OCI-LY7 (cell line): ENCODE results near the gene WNT5A. TPM values are rescaled to one million over a fixed set of nuclear protein-coding genes. Genes with fewer than 3 reads are reported as not detected.

Experiments used
- BruUV-seq: library from RNA; stranded (reverse); fragments of 400-500 nt; replicated peaks from 2 replicates; lab custom pipeline; 2021; lab: Mats Ljungman, UMichigan
- CTCF ChIA-PET: fragments of 300-600 bp; sonication (Branson Sonifier 250); formaldehyde crosslinking; loops from one replicate; lab custom pipeline; 2022; ENCODE audit warnings: antibody characterized with exemption; ENCODE audit not compliant: unreplicated experiment; lab: Charles Lee
- POLR2A ChIA-PET: fragments of 300-600 bp; sonication (Branson Sonifier 250); formaldehyde crosslinking; loops from one replicate; lab custom pipeline; 2022; ENCODE audit warnings: antibody characterized with exemption; lab: Charles Lee
- DNase-seq: peaks from one replicate; pipeline ENCODE4 v3.0.0-alpha.2; 2015; ENCODE audit warnings: low spot score
- H2AFZ ChIP-seq: fragments of 200-600 bp; sonication (generic), shearing (Covaris generic); 2 replicates; pipeline ENCODE4 v1.6.1; 2014; ENCODE audit warnings: mild to moderate bottlenecking, antibody characterized with exemption, low read length, moderate library complexity
- H3K27ac ChIP-seq: fragments of 200-600 bp; sonication (generic); 2 replicates; pipeline ENCODE4 v1.5.1; 2014; ENCODE audit warnings: mixed run types, low read depth, mild to moderate bottlenecking, moderate library complexity, low read length, inconsistent platforms; ENCODE audit not compliant: poor library complexity, severe bottlenecking
- H3K36me3 ChIP-seq: fragments of 200-600 bp; sonication (generic); 2 replicates; pipeline ENCODE4 v1.6.1; 2014; ENCODE audit warnings: mild to moderate bottlenecking, antibody characterized with exemption, low read length, moderate library complexity, mixed read lengths; ENCODE audit not compliant: insufficient read depth
- H3K4me1 ChIP-seq: fragments of 200-600 bp; sonication (generic); 2 replicates; pipeline ENCODE4 v1.5.1; 2014; ENCODE audit warnings: mild to moderate bottlenecking, low read length; ENCODE audit not compliant: insufficient read depth, poor library complexity, severe bottlenecking
- H3K4me2 ChIP-seq: fragments of 200-600 bp; sonication (generic); 2 replicates; pipeline ENCODE4 v1.6.1; 2014; ENCODE audit warnings: mild to moderate bottlenecking, low read length
- H3K4me3 ChIP-seq: fragments of 200-600 bp; sonication (generic); 2 replicates; pipeline ENCODE4 v1.5.1; 2014; ENCODE audit warnings: mild to moderate bottlenecking, low read depth, low read length; ENCODE audit not compliant: poor library complexity, severe bottlenecking
- H3K79me2 ChIP-seq: fragments of 200-600 bp; sonication (generic); 2 replicates; pipeline ENCODE4 v1.6.1; 2016; ENCODE audit warnings: low read depth, mild to moderate bottlenecking, low read length, moderate library complexity, mixed read lengths; ENCODE audit not compliant: insufficient read depth
- H3K9me2 ChIP-seq: fragments of 200-600 bp; sonication (generic); 2 replicates; pipeline ENCODE4 v1.6.1; 2016; ENCODE audit warnings: mild to moderate bottlenecking, low read length, mixed read lengths; ENCODE audit not compliant: insufficient read depth
- H3K9me3 ChIP-seq: fragments of 200-600 bp; sonication (generic); 2 replicates; pipeline ENCODE4 v1.6.1; 2014; ENCODE audit warnings: mild to moderate bottlenecking, mixed run types, low read length, mixed read lengths
- H4K20me1 ChIP-seq: fragments of 200-600 bp; sonication (generic); 2 replicates; pipeline ENCODE4 v1.6.1; 2014; ENCODE audit warnings: mild to moderate bottlenecking, antibody characterized with exemption, low read length, moderate library complexity, mixed read lengths; ENCODE audit not compliant: insufficient read depth
- EZH2phosphoT487 ChIP-seq: fragments of 200-600 bp; sonication (generic); IDR thresholded peaks from 2 replicates; pipeline ENCODE4 v1.6.1; 2018; ENCODE audit warnings: low read depth, borderline replicate concordance, mild to moderate bottlenecking, mixed run types, antibody characterized with exemption, low read length, moderate library complexity, mixed read lengths
- intact Hi-C: fragments of 100-400 bp; cut with micrococcal nuclease; formaldehyde crosslinking; loops from one replicate; pipeline ENCODE4 v1.10.0; 2022; ENCODE audit not compliant: unreplicated experiment
- total RNA-seq, 2 experiments: library from RNA; depleted of rRNA in 1 of 2; stranded (reverse); fragments of >200 nt in 1 of 2; shearing (Covaris generic) in 1 of 2; gene quantifications; 2 replicates each; pipeline ENCODE4 v1.2.3, GENCODE V29; 2014 to 2022
- TF ChIP-seq, protein P1 (sequence below): fragments of 200-600 bp; sonication (generic); conservative IDR thresholded peaks from 2 replicates; pipeline ENCODE4 v1.5.1; 2014; ENCODE audit warnings: mild to moderate bottlenecking, antibody characterized with exemption, low read length, moderate library complexity, mixed read lengths

WNT5A gene
- total RNA-seq, 2 experiments from 2014 or later: 4.6 to 18.1 TPM

DNA sequence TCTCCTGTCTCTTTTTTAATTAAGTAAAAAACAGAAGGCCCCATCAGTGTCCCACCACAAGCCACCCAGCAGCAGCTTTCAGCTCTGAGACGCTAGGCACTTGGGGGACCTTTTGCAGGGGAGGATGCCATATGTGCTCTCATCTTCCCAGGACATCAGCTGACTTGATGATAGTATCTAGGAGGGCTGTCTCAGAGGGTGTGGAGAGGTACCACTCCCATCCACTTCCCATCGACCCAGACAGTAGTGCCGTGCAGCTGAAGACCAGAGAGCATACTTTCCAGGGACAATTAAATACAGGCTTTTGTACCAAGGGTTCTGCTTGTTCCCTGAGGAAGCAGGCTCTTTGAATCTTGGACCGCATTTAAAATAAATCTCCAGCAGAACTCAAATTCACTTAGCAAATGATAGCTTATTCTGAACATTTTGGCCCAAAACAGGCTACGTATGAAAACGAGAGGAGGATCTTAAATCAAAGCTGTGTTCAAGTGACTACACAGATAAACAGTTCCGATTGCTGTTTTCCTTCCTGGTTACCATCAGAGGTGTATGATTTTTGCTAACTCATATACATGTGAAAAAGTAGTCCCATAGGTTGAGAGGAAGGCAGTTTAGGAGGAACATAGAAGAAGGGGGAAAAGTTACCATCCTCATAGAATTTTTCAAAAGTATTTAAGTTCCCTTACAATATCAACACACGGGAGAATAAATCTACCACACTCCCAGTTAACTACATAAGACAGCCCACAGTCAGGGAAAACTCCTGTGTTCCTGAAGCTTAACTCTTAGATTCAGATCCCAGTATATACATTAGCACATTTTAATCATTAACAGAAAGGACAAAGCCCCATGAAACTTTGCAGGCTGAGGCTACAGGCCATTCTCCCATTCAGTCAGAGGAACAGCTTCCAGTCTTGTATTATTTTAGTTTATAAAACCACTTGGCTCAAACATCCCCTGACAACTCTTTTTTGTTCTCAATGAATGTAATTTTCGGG lies 9.5 kb downstream of the WNT5A start:
- no TSS peak for BruUV-seq
- peaks cover 20% of the 10 kb centered on the region; the same call in 1 of the 2 replicates for H3K36me3 ChIP-seq

DNA sequence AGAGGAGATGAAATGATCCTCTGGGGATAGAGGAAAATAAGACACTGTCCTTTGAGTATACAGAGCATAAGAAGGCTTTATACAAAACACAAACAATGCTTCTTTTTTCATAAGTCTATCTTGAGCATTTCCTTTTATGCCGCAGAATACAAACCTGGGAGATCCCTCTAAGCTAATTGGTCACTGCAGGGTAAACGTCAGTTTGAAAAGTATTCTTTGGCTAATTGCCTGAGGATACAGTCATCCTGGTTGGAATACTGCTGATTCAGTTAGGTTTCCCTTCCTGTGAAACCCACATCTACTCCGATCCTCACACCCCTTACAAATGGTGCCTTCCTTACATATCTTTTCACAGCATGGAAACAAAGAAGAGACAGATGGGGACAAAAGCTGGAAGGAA lies 10.6 kb downstream of the WNT5A start:
- BruUV-seq: no TSS peak
- Histone ChIP-seq H3K9me2 (no peaks in the 10 kb centered on the region), H2AFZ (no peak overlapping the region), H3K4me2 (no peak overlapping the region), H3K36me3 (peaks cover 20% of the 10 kb centered on the region; the same call in 1 of the 2 replicates), H3K79me2 (no peaks in the 10 kb centered on the region), H3K4me3 (no peak overlapping the region), H3K27ac (no peak overlapping the region), H3K9me3 (no peaks in the 10 kb centered on the region), H3K4me1 (no peaks in the 10 kb centered on the region), H4K20me1 (no peaks in the 10 kb centered on the region)
- CTCF ChIA-PET: no interaction called here
- POLR2A ChIA-PET: no interaction called here
- intact Hi-C loops: no loop called here
- no peak for DNase-seq
- TF ChIP-seq EZH2phosphoT487: no peak
- TF ChIP-seq, protein P1, sequence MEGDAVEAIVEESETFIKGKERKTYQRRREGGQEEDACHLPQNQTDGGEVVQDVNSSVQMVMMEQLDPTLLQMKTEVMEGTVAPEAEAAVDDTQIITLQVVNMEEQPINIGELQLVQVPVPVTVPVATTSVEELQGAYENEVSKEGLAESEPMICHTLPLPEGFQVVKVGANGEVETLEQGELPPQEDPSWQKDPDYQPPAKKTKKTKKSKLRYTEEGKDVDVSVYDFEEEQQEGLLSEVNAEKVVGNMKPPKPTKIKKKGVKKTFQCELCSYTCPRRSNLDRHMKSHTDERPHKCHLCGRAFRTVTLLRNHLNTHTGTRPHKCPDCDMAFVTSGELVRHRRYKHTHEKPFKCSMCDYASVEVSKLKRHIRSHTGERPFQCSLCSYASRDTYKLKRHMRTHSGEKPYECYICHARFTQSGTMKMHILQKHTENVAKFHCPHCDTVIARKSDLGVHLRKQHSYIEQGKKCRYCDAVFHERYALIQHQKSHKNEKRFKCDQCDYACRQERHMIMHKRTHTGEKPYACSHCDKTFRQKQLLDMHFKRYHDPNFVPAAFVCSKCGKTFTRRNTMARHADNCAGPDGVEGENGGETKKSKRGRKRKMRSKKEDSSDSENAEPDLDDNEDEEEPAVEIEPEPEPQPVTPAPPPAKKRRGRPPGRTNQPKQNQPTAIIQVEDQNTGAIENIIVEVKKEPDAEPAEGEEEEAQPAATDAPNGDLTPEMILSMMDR: no peak

More for the DNA sequence above, 9.5 kb downstream of the WNT5A start:
- Histone ChIP-seq H3K9me2 (no peaks in the 10 kb centered on the region), H4K20me1 (no peaks in the 10 kb centered on the region), H3K9me3 (no peaks in the 10 kb centered on the region), H3K4me1 (no peaks in the 10 kb centered on the region), H2AFZ (no peak overlapping the region), H3K4me2 (no peak overlapping the region), H3K4me3 (no peak overlapping the region), H3K27ac (no peak overlapping the region), H3K79me2 (no peaks in the 10 kb centered on the region)
- CTCF ChIA-PET: interaction anchor here (0.6 kb wide), 1 partner anchor 371 kb away, joined by 3 read pairs; no protein-coding TSS in a partner anchor
- no peak for DNase-seq
- intact Hi-C loops: no loop called here
- POLR2A ChIA-PET: no interaction called here
- TF ChIP-seq, protein P1: no peak
- TF ChIP-seq EZH2phosphoT487: no peak
